ENCODE data around the gene CD69.

GRCh38 chr12:9729082-9729481 is 31.6 kb downstream of the CD69 start:
- TF ChIP-seq BACH2 (CRISPR knock-in tag; IDR thresholded peaks at IDR 0.05; ENCODE audit: borderline replicate concordance), result no peak
- TF ChIP-seq CREB5 (CRISPR knock-in tag; IDR thresholded peaks at IDR 0.05; ENCODE audit: low read depth), result no peak
- TF ChIP-seq ZC3H10 (CRISPR knock-in tag; IDR thresholded peaks at IDR 0.05), result no peak
- no peak for TF ChIP-seq TOX (CRISPR knock-in tag; IDR thresholded peaks at IDR 0.05; ENCODE audit: borderline replicate concordance)

Measured in SK-N-SH treated with all-trans-retinoic acid at 6 μM for 48 hours (cell line).